NOMO-1 (cell line): ENCODE results near the gene ERBB4.
"Not testable (repeated sequence)": the region's sequence is repeated elsewhere in the genome, so short reads cannot be mapped to it uniquely, and the experiment has no call there.

Source experiments
- DNase-seq, 2 experiments: peaks; one replicate each; lab custom pipeline; 2025; ENCODE audit not compliant: unreplicated experiment in 2 of 2; lab: John Stamatoyannopoulos, UW

Gene ERBB4

GRCh38 chr2:212157012-212157411 lies 381.6 kb downstream of the ERBB4 start:
- DNase-seq: no peak

GRCh38 chr2:212156088-212156487 lies 382.5 kb downstream of the ERBB4 start:
- no peak for DNase-seq

DNA sequence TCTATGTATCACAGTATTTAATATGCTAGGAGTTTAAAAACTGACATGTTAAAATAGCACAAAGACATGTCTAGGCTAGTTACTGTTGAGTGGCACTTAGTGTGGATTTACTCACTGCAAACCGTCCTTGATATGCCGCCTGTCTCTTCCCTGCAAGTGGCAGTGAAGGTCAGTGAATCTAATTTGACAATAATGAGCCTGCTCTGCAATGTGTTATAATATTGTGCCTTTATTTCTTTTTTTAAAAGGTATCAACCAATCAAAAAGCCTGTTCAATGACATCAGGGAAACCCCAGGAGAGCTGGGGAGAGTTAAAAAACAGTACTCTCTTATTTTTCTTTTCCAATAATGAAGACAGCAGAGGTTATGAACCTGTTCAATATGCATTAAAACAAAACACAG lies 384.1 kb downstream of the ERBB4 start:
- DNase-seq: no peak

GRCh38 chr2:212153923-212154322 lies 384.7 kb downstream of the ERBB4 start:
- DNase-seq: no peak

GRCh38 chr2:212147921-212148513 lies 390.6 kb downstream of the ERBB4 start:
- DNase-seq: no peak

- DNase-seq: no peak
These were observed 392.2 kb downstream of the ERBB4 start for GRCh38 chr2:212146416-212146815.

GRCh38 chr2:212145121-212145520 lies 393.5 kb downstream of the ERBB4 start:
- DNase-seq: no peak

DNA sequence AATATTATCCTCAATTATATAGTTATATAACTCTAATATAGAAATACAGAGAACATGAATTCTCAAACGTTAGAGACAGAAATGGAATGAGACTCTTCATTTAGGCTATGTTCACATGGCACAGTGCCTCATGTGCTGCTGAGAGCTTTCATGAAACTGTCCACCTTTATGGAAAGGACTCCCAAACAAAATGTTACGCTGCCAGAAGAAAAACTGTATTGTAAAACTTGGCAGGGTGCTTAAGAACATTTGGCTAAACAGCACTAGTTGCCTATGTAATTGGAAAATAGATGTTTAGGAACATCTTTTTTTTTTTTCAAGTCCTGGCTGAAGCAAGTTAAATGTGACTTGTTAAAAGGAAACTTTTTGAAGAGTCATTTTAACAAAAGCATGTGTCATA lies 396.0 kb downstream of the ERBB4 start:
- DNase-seq: no peak

- DNase-seq: no peak
These were observed 397.1 kb downstream of the ERBB4 start for GRCh38 chr2:212141499-212141898.

- no peak for DNase-seq
These were observed 402.3 kb downstream of the ERBB4 start for GRCh38 chr2:212136216-212136795.

DNA sequence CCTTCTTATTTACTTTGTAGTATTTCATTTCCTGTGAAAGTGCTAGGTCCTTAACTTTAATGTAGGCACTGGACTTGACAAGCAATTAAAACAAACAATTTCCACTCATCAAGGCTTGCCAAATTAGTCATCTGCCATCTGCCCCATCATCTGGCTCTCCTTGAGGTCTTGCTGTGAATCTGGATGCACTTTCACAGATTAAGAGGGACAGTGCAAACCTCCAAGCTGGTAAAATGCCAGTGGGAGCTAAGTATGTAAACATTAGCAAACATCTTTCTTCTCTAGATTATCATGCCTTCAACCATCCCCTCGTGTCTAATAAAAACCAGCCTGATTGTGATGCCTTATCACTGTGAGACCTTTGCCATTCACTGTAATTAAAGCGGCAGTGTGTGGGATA lies 402.9 kb downstream of the ERBB4 start:
- DNase-seq: no peak

DNA sequence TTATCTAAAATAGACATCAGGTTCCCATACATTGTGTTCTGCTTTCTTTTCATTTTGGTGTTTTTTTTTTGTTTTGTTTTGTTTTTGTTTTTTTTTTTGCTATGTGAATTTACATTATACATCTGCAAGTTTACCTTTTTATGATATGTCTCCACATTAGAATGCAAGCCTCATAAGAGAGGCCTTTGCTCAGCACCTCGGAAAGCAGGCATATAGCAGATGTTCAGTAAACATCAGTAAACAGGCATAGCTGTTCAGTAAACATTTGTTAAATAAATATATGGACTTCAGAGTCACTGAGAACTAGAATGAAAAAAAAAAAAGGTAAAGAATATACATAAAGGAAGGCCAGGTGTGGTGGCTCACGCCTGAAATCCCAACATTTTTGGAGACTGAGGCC lies 405.3 kb downstream of the ERBB4 start:
- DNase-seq: no peak

DNA sequence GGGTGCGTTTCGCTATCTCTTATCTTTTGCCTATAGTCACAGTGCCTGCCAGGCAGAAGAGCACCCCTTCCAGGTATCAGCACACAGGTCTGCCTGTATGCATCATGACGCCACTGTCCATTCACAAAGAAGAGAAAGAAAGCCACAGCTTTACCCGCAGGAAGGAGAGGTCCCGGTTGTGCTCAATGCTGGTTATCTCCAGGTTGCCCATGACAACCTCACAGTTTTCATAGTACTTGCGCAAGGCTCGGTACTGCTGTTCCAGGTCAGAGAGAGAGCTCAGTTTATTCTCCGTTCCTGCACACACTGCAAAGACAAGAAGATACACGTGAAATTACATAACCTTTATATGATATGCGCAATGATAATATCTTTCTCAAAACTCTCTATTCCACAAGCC lies 414.0 kb downstream of the ERBB4 start:
- no peak for DNase-seq

GRCh38 chr2:212119591-212119990 lies 419.0 kb downstream of the ERBB4 start:
- DNase-seq: no peak

DNA sequence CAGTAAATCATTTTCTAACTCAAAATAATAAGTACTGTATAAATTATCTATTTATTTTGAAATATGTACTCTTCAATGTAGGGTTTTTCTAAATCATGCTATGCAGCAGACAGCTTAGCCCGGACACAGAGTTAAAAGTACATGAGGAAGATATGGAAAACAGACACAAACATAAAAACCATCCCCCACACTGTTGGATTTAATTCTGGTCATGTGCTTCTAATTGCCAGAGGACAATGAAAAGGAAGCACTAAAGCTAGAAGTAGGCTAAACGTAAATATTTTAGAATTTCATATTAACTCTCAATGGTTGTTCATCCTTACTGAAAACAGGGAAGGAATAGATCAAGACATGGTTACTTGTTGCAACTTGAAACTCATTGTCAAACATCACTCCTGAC lies 420.7 kb downstream of the ERBB4 start:
- DNase-seq: no peak

GRCh38 chr2:212114489-212114888 lies 424.1 kb downstream of the ERBB4 start:
- DNase-seq: no peak

- DNase-seq: no peak
These were observed 426.2 kb downstream of the ERBB4 start for GRCh38 chr2:212112401-212112800.

DNA sequence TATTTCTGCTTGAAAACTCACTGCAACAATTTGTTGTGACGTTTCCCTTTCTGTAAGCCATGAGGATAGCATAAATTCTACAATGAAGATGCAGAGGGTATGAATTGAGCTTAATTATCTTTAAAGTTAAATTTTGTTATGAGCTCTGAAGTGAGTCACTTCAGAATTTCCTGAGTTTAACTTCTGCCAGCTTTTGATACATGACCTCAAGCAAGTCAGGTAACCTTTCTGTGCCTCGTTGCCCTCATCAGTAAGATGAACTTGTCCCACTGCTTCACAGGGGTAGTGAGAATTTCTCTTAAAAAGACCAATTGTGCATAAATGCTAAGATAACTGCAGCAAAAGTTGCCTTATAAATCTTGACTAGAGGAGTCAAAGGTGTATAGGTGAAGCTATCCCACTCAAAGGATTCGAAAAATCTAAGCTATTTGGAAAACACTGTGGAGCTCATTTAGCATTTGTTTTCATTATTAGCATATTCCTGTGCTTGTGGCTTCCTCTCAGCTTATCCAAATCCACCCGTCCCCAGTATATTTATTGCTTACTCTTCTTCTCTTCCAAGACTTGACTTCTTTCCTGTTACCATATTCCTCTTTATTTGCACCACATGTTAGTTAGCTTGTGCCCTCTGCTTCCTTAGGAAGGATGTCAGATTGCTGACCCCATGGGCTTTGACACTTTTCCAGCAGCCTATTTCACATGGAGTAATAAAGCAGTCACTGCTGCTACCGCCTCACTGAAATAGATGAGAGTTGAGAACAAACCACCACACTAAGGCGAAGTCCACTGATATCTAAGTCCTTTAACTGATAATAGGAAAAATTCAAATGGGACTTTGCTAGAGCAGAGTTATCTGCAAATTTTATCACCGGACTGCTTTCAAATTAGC lies 428.6 kb downstream of the ERBB4 start:
- no peak for DNase-seq

- no peak for DNase-seq
These were observed 429.4 kb downstream of the ERBB4 start for GRCh38 chr2:212109217-212109616.

DNA sequence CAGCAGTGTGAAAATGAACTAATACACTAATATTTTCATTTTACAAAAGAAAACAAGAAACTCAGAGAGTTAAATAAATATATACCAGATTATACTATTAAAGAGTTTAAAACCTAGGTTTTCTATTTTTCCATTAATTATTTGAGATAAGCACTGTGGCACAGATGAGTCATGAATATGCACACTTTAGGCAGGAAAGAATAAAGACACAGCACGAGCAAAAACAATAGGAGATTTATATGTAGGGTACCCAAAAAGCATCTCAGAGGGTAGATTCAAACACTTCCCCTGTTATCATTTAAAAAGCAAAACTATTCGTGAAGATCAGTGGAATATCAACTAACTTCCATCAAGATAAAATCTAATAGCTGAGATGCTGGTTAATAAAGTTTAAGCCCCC lies 430.6 kb downstream of the ERBB4 start:
- no peak for DNase-seq

DNA sequence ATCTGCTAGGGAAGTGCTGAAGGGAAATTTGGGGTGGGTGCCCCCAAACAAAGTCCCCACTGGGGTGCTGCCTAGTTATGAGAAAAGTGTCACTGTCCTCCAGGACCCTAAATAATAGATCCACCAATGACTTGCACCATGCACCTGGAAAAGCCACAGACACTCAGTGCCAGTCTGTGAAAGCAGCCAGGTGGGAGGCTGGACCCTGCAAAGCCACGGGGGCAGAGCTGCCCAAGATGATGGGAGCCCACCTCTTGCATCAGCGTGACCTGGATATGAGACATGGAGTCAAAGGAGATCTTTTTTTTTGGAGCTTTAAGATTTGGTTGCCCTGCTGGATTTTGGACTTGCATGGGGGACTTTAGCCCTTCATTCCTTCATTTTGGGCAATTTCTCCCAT lies 431.6 kb downstream of the ERBB4 start:
- no peak for DNase-seq

DNA sequence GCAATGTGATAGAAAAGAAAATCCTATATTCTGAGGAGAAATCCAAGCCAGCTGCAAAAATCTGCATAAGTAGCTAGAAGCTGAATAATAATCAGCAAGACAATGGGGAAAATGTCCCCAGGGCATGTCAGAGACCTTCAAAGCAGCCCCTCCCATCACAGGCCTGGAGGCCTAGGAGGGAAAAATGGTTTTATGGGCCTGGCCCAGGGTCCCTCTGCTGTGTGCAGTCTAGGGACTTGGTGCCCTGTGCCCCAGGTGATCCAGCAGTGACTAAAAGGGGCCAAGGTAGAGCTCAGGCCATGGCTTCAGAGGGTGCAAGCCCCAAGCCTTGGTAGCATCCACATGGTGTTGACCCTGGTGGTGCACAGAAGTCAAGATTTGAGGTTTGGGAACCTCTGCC lies 432.1 kb downstream of the ERBB4 start:
- not testable (repeated sequence) for DNase-seq
